HG03280 (cell line): Measurements from ENCODE around the gene PDIA6.
A peak's percentile ranks its signal among the peaks of the same experiment; 100 is the strongest.
"Not testable (repeated sequence)": the region's sequence is repeated elsewhere in the genome, so short reads cannot be mapped to it uniquely, and the experiment has no call there.

Experiments
- ATAC-seq: cut with Tn5 transposase; IDR thresholded peaks from one replicate; pipeline ENCODE4 v1.9.1; 2021; ENCODE audit warnings: mild to moderate bottlenecking, moderate library complexity; ENCODE audit not compliant: unreplicated experiment

PDIA6 gene

GRCh38 chr2:10811517-10811916, 1.1 kb downstream of the PDIA6 start:
- no peak for ATAC-seq

- ATAC-seq: no peak
These were observed 2.1 kb downstream of the PDIA6 start for GRCh38 chr2:10810202-10811161.

- no peak for ATAC-seq
These were observed 6.0 kb downstream of the PDIA6 start for GRCh38 chr2:10806543-10806942.

DNA sequence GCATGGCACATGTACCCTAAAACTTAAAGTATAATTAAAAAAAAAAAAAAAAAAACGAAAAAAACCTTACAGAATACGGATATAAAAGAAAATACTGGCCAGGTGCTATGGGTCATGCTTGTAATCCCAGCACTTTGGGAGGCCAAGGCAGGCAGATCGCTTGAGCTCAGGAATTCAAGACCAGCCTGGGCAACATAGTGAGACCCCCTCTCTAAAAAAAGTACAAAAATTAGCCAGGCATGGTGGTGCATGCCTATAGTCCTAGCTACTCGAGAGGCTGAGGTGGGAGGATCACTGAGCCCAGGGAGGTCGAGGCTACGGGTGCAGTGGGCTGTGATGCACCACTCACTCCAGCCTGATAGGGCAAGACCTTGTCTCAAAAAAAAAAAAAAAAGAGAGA, 6.6 kb downstream of the PDIA6 start:
- not testable (repeated sequence) for ATAC-seq

DNA sequence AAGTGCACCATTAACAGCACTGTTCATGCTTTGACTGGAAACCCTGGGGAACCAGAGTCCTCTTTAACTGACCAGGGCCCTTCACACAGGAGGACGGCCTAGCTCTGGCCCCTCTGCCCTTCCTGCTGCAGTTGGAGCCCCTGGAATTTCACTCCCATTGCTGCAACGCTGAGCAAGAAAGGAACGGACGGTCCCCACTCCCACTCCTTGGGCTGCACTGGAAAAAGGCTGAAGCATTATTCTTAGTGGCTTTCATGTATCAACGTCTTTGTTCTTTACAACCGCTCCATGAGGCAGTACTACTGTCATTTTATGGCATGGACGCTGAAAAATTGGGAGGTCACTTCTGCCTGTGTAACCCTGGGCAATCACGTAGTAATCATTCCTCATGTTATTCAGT, 9.9 kb downstream of the PDIA6 start:
- ATAC-seq: no peak

DNA sequence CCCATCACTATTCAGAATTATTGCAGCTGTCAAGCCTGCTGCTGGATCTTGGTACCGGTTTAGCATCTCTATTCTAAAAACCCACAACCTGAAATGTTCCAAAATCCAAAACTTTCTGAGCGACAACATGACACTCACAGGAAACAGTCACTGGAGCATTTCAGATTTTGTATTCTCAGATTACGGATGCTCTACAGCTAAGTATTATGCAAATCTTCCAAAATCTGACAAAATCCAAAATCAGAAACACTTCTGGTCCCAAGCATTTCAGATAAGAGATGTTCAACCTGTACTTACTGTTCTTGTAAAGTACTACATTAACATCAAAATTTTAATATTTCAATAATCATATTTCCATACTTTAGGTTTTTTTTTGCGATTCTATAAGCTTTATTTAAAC, 12.4 kb downstream of the PDIA6 start:
- ATAC-seq: no peak

GRCh38 chr2:10798783-10799182, 13.8 kb downstream of the PDIA6 start:
- no peak for ATAC-seq

- no peak for ATAC-seq
These were observed 15.9 kb downstream of the PDIA6 start for GRCh38 chr2:10796703-10797102.

DNA sequence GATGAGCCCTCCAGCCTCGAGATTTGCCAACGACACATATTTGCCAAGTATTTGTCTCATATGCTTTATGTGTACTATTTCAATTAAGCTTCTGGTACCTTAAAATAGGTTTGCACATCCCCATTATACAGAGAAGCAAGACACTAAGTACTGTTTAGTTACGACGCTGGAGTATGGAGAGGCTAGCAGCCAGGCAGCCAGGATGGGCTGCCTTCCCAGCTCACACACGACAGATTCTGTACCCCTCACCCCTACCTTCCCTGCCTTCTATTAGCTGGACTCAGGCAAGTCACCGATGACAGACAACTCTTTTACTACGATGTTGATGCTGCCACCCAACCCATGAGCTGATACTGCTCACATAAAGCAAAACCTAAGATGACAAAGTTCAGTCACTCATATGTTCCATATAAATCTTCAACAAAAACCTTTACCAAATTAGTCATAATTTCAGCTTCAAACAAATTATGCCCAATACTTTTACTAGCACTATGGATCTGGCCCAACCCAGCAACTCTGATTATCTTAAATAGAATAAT, 17.0 kb downstream of the PDIA6 start:
- ATAC-seq: no peak

GRCh38 chr2:10794876-10795275, 17.7 kb downstream of the PDIA6 start:
- ATAC-seq: no peak

DNA sequence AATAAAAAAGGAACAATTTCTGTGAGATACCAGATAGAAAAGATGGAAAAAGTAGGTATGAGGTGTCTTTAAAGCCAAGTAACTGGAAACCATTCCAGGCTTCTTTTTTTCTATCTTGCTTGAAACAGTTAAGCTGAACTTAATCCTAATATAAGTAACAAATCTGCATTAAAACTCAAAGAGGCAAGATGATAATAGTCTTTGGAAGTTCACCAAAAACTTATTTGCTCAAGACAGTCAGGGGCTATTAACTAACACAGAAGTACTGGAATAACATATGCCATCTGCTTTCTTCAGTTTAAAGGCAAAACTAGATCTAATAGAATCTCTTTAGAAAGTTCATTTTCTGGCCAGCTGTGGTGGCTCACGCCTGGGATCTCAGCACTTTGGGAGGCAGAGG, 18.8 kb downstream of the PDIA6 start:
- no peak for ATAC-seq

- ATAC-seq: no peak
These were observed 19.8 kb downstream of the PDIA6 start for GRCh38 chr2:10792660-10793400.

DNA sequence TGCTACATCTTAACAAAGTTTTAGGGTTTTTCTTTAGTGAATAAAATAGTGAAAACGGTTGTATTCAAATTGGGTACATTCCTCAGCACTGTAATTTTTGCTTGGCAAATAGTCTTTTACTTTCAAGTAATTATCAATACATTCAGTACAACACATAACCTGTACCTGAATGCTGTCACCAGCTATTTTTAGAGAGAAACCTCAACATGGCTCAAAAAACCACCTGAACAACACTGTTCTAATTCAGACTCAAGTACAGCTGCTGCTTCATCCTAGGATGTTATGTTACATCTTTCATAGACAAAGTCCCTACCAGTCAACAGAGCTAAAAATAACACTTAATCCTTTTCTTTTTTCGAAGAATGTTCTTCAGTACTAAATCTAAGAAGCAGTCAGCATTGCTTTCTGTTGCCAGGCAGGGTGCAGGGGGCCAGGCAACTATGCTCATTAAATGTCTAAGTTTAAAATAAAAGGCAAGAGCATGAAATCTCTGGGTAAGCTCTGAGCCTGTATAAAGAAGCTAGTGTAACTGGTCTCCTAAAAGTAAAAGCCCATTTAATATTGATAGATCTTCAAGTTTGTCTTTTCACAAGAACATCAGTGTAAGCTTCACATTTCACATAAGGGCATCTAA, 20.5 kb downstream of the PDIA6 start:
- peak; percentile 48 for ATAC-seq

GRCh38 chr2:10790228-10790973, 22.2 kb downstream of the PDIA6 start:
- ATAC-seq: peak; percentile 93

DNA sequence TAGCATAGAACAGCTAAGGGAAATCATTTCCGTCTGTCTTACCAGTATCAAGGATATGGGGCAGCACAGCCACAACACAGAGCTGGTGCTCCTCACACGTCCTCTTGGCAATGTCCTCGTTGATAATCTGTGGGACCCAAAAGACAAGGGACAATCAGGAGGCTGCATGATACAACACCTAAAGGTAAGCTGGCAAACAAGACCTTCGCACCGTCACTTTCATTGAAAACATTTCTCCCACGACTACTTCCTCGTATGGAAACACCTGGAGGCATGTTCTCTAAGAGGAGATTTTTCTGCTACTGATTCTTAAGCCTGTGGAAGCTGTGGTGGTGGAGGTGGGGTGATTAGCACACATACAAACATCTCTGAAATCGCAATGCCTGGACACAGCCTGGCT, 23.7 kb downstream of the PDIA6 start:
- no peak for ATAC-seq

DNA sequence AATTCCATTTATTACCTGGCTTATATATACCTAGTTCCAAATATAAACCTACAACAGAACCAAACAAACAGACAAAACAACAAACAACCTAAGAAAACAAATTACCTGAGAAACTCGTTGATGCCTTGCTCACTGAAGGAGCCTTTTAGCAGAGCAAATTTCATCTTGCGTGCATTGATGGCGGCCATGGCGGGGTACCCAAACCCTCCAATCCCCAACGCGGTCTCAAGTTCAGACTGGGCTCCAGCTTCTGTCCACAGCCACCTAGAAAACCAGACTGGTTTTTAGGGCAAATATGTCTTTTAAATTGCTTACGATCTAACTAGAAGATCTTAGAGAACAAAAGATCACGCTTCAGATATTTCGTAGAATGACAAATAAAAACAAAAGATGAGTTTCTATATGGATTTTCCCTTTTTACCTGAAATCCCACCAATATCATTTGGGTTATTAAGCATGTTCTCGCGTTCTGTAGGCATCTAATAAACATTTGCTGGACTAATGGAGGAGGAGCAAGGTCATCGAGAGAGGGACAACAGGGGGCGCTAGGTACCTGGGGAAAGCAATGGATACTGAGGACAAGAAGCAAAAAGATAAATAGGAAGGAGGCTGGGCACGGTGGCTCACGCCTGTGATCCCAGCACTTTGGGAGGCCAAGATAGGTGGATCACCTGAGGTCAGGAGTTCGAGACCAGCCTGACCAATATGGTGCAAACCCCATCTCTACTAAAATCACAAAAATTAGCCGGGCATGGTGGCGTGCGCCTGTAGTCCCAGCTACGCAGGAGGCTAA, 25.2 kb downstream of the PDIA6 start:
- ATAC-seq: no peak

- ATAC-seq: no peak
These were observed 26.2 kb downstream of the PDIA6 start for GRCh38 chr2:10786240-10786982.

DNA sequence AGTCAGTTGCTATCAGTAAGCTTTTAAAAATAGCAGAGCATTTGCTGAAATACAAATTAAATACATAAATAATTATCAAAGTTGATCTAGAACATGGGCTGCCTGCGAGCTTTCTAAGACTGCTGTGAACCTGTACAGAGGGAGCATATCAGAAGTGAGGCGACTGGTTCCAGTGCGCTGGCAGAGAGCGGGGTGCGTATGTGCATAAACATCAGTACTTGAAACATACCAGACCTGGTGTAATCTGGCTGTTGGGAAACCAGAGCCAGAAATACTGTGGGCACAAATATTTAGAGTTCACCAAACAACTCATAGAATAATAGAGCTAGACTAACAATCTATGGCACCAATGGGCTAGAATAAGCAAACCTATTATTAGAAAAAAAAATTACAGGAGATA, 27.3 kb downstream of the PDIA6 start:
- ATAC-seq: no peak

DNA sequence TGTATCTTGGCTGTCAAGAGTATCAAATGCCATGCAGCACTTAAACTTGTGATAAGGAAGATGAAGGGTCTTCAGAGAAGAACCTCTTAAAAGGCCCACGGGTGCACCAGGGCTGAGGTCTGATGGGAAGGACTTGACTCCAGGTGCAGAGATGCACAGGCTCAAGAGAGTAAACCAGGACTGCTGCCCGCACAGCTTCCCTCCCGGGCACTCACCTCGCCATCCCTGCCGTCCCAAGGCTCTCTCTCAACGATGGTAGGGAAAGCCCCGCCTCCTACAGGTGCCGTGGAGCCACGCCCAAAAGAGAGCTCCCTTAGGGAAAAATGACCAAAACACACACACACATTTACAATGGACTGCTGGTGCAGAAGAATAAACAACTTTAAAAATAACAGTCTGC, 27.9 kb downstream of the PDIA6 start:
- ATAC-seq: no peak
